GM18526 (cell line): ENCODE data around the gene NAPG.

Experiments used
- POLR2A ChIP-seq: IDR thresholded peaks from 3 replicates; pipeline ENCODE4 v1.6.1; 2011; ENCODE audit not compliant: insufficient read length; ENCODE audit errors: extremely low read depth

The NAPG gene

GRCh38 chr18:10499230-10499629, 26.6 kb upstream of the NAPG start:
- TF ChIP-seq POLR2A = no peak

- no peak for TF ChIP-seq POLR2A
Measured at GRCh38 chr18:10500038-10500437, 25.8 kb upstream of the NAPG start.

GRCh38 chr18:10504723-10505122, 21.1 kb upstream of the NAPG start:
- no peak for TF ChIP-seq POLR2A

GRCh38 chr18:10508591-10508990, 17.2 kb upstream of the NAPG start:
- no peak for TF ChIP-seq POLR2A

GRCh38 chr18:10511236-10511635, 14.6 kb upstream of the NAPG start:
- no peak for TF ChIP-seq POLR2A

- no peak for TF ChIP-seq POLR2A
Measured at GRCh38 chr18:10514082-10514481, 11.7 kb upstream of the NAPG start.

- no peak for TF ChIP-seq POLR2A
Measured at GRCh38 chr18:10514601-10515000, 11.2 kb upstream of the NAPG start.

- TF ChIP-seq POLR2A = no peak
Measured at GRCh38 chr18:10515456-10515855, 10.4 kb upstream of the NAPG start.

- no peak for TF ChIP-seq POLR2A
Measured at GRCh38 chr18:10516078-10516477, 9.7 kb upstream of the NAPG start.

- TF ChIP-seq POLR2A = no peak
Measured at GRCh38 chr18:10518595-10519255, 7.1 kb upstream of the NAPG start.

GRCh38 chr18:10519366-10519765, 6.5 kb upstream of the NAPG start:
- no peak for TF ChIP-seq POLR2A

GRCh38 chr18:10519999-10520935, 5.6 kb upstream of the NAPG start:
- TF ChIP-seq POLR2A = no peak

GRCh38 chr18:10521566-10521965, 4.3 kb upstream of the NAPG start:
- no peak for TF ChIP-seq POLR2A

- no peak for TF ChIP-seq POLR2A
Measured at GRCh38 chr18:10522574-10522973, 3.3 kb upstream of the NAPG start.

- TF ChIP-seq POLR2A = no peak
Measured at GRCh38 chr18:10523544-10523943, 2.3 kb upstream of the NAPG start.

- no peak for TF ChIP-seq POLR2A
Measured at GRCh38 chr18:10524507-10525370, 1.1 kb upstream of the NAPG start.

- no peak for TF ChIP-seq POLR2A
Measured at GRCh38 chr18:10525371-10525691, 496 bp upstream of the NAPG start.
